Caco-2 (cell line): ENCODE measurements around the gene GDF11. TPM values are rescaled to one million over a fixed set of nuclear protein-coding genes. Genes with fewer than 3 reads are reported as not detected.

ENCODE experiments used
- BruUV-seq: library from RNA; stranded (reverse); fragments of 400-500 nt; replicated peaks from 2 replicates; lab custom pipeline; 2021; lab: Mats Ljungman, UMichigan
- CTCF ChIA-PET: fragments of 300-600 bp; sonication (Branson Sonifier 250); formaldehyde crosslinking; loops from one replicate; lab custom pipeline; 2022; ENCODE audit warnings: antibody characterized with exemption; lab: Charles Lee
- POLR2A ChIA-PET: fragments of 300-600 bp; sonication (Branson Sonifier 250); formaldehyde crosslinking; loops from one replicate; lab custom pipeline; 2022; ENCODE audit warnings: antibody characterized with exemption; lab: Charles Lee
- DNase-seq, 2 experiments: peaks; one replicate each; pipeline versions ENCODE4 v3.0.0 to v3.0.0-alpha.2; 2020 to 2022
- H3K27me3 ChIP-seq: replicated peaks from 2 replicates; pipeline ENCODE4 v1.6.0; 2011; ENCODE audit warnings: low read length; ENCODE audit not compliant: control insufficient read depth, insufficient read depth
- H3K36me3 ChIP-seq: 2 replicates; pipeline ENCODE4 v1.5.1; 2011; ENCODE audit warnings: low read length; ENCODE audit not compliant: control insufficient read depth, insufficient read depth
- H3K4me1 ChIP-seq: fragments of 250-450 bp; sonication (Bioruptor Pico); 2 replicates; pipeline ENCODE4 v1.5.1; 2020; ENCODE audit warnings: mild to moderate bottlenecking
- H3K4me3 ChIP-seq: 2 replicates; pipeline ENCODE4 v1.5.1; 2011; ENCODE audit warnings: low read depth, mild to moderate bottlenecking, control low read depth, low read length
- H3K9me3 ChIP-seq: fragments of 250-450 bp; sonication (Bioruptor Pico); 2 replicates; pipeline ENCODE4 v1.5.1; 2020; ENCODE audit warnings: mild to moderate bottlenecking, moderate library complexity
- H3K27ac Mint-ChIP-seq: one replicate; pipeline ENCODE4 v1.8.0; 2022; ENCODE audit warnings: mixed read lengths; ENCODE audit not compliant: unreplicated experiment
- H3K27me3 Mint-ChIP-seq: one replicate; pipeline ENCODE4 v1.8.0; 2022; ENCODE audit warnings: mixed read lengths; ENCODE audit not compliant: insufficient read depth, unreplicated experiment
- H3K36me3 Mint-ChIP-seq: one replicate; pipeline ENCODE4 v1.8.0; 2022; ENCODE audit warnings: mild to moderate bottlenecking, mixed read lengths; ENCODE audit not compliant: insufficient read depth, unreplicated experiment
- H3K4me1 Mint-ChIP-seq: one replicate; pipeline ENCODE4 v1.8.0; 2022; ENCODE audit warnings: low read depth, mixed read lengths; ENCODE audit not compliant: unreplicated experiment
- H3K4me3 Mint-ChIP-seq: one replicate; pipeline ENCODE4 v1.8.0; 2022; ENCODE audit warnings: mild to moderate bottlenecking, moderate library complexity, mixed read lengths; ENCODE audit not compliant: unreplicated experiment
- H3K9me3 Mint-ChIP-seq: one replicate; pipeline ENCODE4 v1.8.0; 2022; ENCODE audit warnings: mixed read lengths; ENCODE audit not compliant: unreplicated experiment
- CTCF ChIP-seq, 2 experiments: fragments of 200-600 bp in 1 of 2; IDR thresholded peaks; 1 replicate in 1 of 2; 2 replicates in 1 of 2; pipeline versions ENCODE4 v1.5.1 to v1.8.0; 2011 to 2022; ENCODE audit warnings: antibody characterized with exemption in 1 of 2, control low read depth in 1 of 2, inconsistent platforms in 1 of 2, low read depth in 1 of 2, low read length in 1 of 2, mild to moderate bottlenecking in 1 of 2, moderate library complexity in 1 of 2; ENCODE audit not compliant: insufficient read depth in 1 of 2, severe bottlenecking in 1 of 2, unreplicated experiment in 1 of 2
- intact Hi-C: fragments of 100-400 bp; cut with micrococcal nuclease; formaldehyde crosslinking; loops from one replicate; pipeline ENCODE4 v1.10.0; 2022; ENCODE audit not compliant: unreplicated experiment
- total RNA-seq: library from RNA; stranded (reverse); gene quantifications from 2 replicates; pipeline ENCODE4 v1.2.3, GENCODE V29; 2022

GDF11 gene
- total RNA-seq, 1 experiment from 2014 or later = 11.0 TPM

- intact Hi-C loops = loop anchor here (1.0 kb wide), 1 partner anchor 14 kb away; no protein-coding TSS in a partner anchor
- DNase-seq = no peak
- ChIA-PET POLR2A (no interaction called here), CTCF (interaction anchor here (1.8 to 1.9 kb wide), 2 partner anchors 42 to 94 kb away, joined by 6 to 17 read pairs; partner anchors contain the start of gene SARNP)
- Mint-ChIP-seq H3K9me3 (no peaks in the 10 kb centered on the region), H3K27ac (no peak overlapping the region), H3K27me3 (no peaks in the 10 kb centered on the region), H3K36me3 (peaks cover 55% of the 10 kb centered on the region), H3K4me3 (no peak overlapping the region), H3K4me1 (peaks cover 8% of the 10 kb centered on the region)
- Histone ChIP-seq H3K36me3 (peaks cover 4% of the 10 kb centered on the region), H3K4me3 (no peak overlapping the region), H3K4me1 (peaks cover 44% of the 10 kb centered on the region), H3K9me3 (no peaks in the 10 kb centered on the region), H3K27me3 (no peaks in the 10 kb centered on the region)
- no peak for TF ChIP-seq CTCF (IDR thresholded peaks at IDR 0.05; ENCODE audit: insufficient read depth in 1 of 2, low read depth in 1 of 2, low read length in 1 of 2, severe bottlenecking in 1 of 2, unreplicated experiment in 1 of 2)
- BruUV-seq = no TSS peak
These were observed 19.3 kb upstream of the GDF11 start for GRCh38 chr12:55723516-55724225.

- no peaks in the 10 kb centered on the region for H3K9me3 ChIP-seq
- intact Hi-C loops = loop anchor here (1.0 kb wide), 1 partner anchor 13 kb away; no protein-coding TSS in a partner anchor
- H3K36me3 Mint-ChIP-seq = peaks cover 56% of the 10 kb centered on the region
- POLR2A ChIA-PET = interaction anchor here (0.6 kb wide), 1 partner anchor 14 kb away, joined by 3 read pairs; no protein-coding TSS in a partner anchor
- H3K4me3 Mint-ChIP-seq = peak overlapping the region; percentile 9
- TF ChIP-seq CTCF (IDR thresholded peaks at IDR 0.05; ENCODE audit: insufficient read depth in 1 of 2, low read depth in 1 of 2, low read length in 1 of 2, severe bottlenecking in 1 of 2, unreplicated experiment in 1 of 2) = peak; percentile 31 to 72
- no peak overlapping the region for H3K27ac Mint-ChIP-seq
- peaks cover 39% of the 10 kb centered on the region for H3K4me1 ChIP-seq
- H3K4me3 ChIP-seq = no peak overlapping the region
- H3K27me3 ChIP-seq = no peaks in the 10 kb centered on the region
- CTCF ChIA-PET = interaction anchor here (0.8 to 1.9 kb wide), 6 partner anchors 8 to 93 kb away, joined by 3 to 21 read pairs (median 5); partner anchors contain the start of genes BLOC1S1 and SARNP
- DNase-seq = peak; percentile 67 to 76
- peaks cover 8% of the 10 kb centered on the region for H3K4me1 Mint-ChIP-seq
- no peaks in the 10 kb centered on the region for H3K9me3 Mint-ChIP-seq
- no TSS peak for BruUV-seq
- no peaks in the 10 kb centered on the region for H3K27me3 Mint-ChIP-seq
- peaks cover 4% of the 10 kb centered on the region for H3K36me3 ChIP-seq
These were observed 18.5 kb upstream of the GDF11 start for GRCh38 chr12:55724226-55724939.

- peaks cover 4% of the 10 kb centered on the region for H3K36me3 ChIP-seq
- no peaks in the 10 kb centered on the region for H3K27me3 ChIP-seq
- H3K4me1 ChIP-seq = peaks cover 37% of the 10 kb centered on the region
- POLR2A ChIA-PET = no interaction called here
- no peak for TF ChIP-seq CTCF (IDR thresholded peaks at IDR 0.05; ENCODE audit: insufficient read depth in 1 of 2, low read depth in 1 of 2, low read length in 1 of 2, severe bottlenecking in 1 of 2, unreplicated experiment in 1 of 2)
- peaks cover 62% of the 10 kb centered on the region for H3K36me3 Mint-ChIP-seq
- H3K4me3 ChIP-seq = no peak overlapping the region
- H3K9me3 Mint-ChIP-seq = no peaks in the 10 kb centered on the region
- intact Hi-C loops = loop anchor here (1.0 kb wide), 1 partner anchor 12 kb away; no protein-coding TSS in a partner anchor
- H3K27ac Mint-ChIP-seq = no peak overlapping the region
- BruUV-seq = no TSS peak
- H3K4me1 Mint-ChIP-seq = peaks cover 14% of the 10 kb centered on the region
- peak overlapping the region; percentile 9 for H3K4me3 Mint-ChIP-seq
- no peaks in the 10 kb centered on the region for H3K27me3 Mint-ChIP-seq
- CTCF ChIA-PET = interaction anchor here (0.8 to 1.9 kb wide), 6 partner anchors 9 to 92 kb away, joined by 3 to 21 read pairs (median 5); partner anchors contain the start of genes BLOC1S1 and SARNP
- H3K9me3 ChIP-seq = no peaks in the 10 kb centered on the region
- no peak for DNase-seq
These were observed 18.0 kb upstream of the GDF11 start for GRCh38 chr12:55724940-55725309.
